ENCODE data around the gene NT5C1A. TPM values are rescaled to one million over a fixed set of nuclear protein-coding genes. Genes with fewer than 3 reads are reported as not detected.

The NT5C1A gene
- total and polyA plus RNA-seq, 5 donors: 5.7 to 44.8 (median 40.7) TPM

DNA sequence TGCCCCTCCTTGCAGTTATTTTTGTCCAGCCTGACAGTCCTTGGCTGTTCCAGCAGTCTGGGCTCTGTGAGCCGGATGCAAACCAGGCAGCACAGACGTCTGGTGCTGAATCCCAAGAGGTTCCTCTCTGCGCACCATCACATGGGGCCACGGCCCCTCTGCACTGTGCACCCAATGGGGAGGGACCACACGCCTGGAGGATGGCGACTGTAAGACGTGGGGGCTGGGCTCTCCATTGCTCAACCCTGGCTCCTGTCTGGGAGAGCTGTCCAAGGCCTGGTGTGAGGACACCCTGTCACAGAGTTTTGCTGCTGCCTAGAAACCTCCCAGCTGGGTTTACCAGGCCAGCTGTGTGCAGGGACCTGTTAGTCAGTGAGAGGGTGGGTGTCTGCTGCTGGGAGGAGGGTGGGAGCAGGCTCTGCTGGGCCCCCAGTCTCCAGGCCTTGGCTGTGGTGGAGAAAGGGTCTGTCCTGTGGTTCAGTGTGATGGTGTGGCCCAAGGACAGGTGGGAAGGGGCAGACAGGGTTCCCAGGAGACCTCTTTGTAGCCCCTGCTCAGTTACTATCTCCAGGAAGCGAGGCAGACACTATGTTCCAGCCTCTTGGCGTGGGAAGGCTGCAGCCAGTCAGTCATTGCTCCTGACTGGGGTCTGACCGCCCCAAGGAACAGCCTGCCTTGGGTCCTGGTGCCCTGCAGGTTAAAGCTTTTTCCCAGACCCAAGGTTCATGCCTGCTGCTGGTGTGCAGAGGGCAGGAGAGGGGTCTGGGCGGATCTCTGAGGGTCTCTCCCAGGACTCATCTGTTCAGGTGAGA, 46.2 kb downstream of the NT5C1A start:
- Histone ChIP-seq H3K9me3 (ENCODE audit: control insufficient read depth, low read length) (no peaks in the 10 kb centered on the region), H3K4me1 (ENCODE audit: control insufficient read depth, insufficient read depth, low read length) (peaks cover 20% of the 10 kb centered on the region), H3K27me3 (ENCODE audit: control insufficient read depth, insufficient read depth) (no peaks in the 10 kb centered on the region), H3K27ac (ENCODE audit: low read length) (peak overlapping the region; percentile 80), H3K4me3 (ENCODE audit: low read length) (no peak overlapping the region)
- intact Hi-C loops (cut with DNase I): no loop called here
- peak; percentile 92 to 96 (median 95) for DNase-seq
- peak; percentile 91 to 94 for ATAC-seq
- WGBS: 37% methylated on average over 11 of the region's 11 CpGs

DNA sequence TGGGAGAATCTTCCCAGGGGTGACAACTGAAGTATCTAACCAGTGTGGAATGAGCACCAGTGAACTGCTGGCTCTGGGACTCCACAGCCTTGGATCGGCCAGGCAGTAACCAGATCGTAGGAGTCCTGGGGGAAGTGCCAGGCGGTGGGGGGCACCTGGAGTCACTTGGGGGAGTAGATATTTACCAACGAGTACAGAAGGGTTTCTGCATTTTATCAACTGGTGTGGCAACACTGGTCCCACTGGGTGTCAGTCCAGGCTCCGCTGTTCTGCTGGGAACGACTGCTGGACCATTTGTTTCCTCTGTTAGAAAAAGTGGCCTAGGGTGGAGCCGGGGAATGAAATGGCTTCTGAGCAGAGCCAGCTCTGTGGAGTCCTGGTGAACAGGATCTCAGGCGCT, 46.9 kb downstream of the NT5C1A start:
- WGBS: 42% methylated on average over 8 of the region's 8 CpGs
- Histone ChIP-seq H3K27me3 (ENCODE audit: control insufficient read depth, insufficient read depth) (no peaks in the 10 kb centered on the region), H3K4me1 (ENCODE audit: control insufficient read depth, insufficient read depth, low read length) (peaks cover 20% of the 10 kb centered on the region), H3K27ac (ENCODE audit: low read length) (peak overlapping the region; percentile 63), H3K9me3 (ENCODE audit: control insufficient read depth, low read length) (no peaks in the 10 kb centered on the region), H3K4me3 (ENCODE audit: low read length) (no peak overlapping the region)
- intact Hi-C loops (cut with DNase I): no loop called here
- ATAC-seq (no peak), DNase-seq (peak in 1 of 3 donors; percentile 67)

DNA sequence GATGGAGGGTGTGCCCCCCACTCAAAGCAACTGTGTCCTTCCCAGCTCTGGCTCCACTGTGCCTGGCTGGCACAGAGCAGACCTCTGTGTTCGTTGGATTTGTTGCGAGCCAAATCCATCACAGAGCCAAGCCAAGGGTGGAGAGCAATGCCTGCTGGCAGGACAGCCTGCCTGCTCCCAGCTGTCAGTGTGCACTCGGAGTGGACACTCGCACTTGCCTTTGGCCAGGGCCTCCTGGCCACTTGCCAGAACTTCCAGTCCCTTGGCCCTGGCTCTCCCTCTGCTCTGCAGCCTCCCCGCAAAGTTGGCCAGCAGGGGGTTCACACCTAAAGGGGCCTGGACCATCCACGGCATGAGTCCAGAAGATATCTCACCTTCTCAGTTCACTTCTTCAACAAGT, 48.9 kb downstream of the NT5C1A start:
- Histone ChIP-seq H3K27ac (ENCODE audit: low read length) (peak overlapping the region; percentile 39), H3K4me1 (ENCODE audit: control insufficient read depth, insufficient read depth, low read length) (peaks cover 20% of the 10 kb centered on the region)

DNA sequence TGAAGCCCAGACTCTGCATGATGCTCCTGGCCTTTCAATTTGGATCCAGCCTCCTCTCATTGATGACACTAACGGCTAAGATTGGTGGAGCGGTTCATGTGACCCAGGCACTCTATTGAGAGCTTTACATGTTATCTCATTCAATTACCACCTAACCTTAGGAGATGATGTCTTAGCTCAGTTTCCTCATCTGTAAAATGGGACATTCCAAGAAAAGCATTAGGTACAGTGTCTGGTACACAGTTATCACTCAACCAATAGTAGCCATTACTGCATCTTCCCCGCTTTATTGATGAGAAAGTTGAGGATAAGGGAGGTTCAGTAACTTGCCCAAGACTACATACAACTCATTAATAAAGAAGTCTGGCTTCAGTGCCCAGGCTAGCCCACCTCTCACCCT, 49.5 kb downstream of the NT5C1A start:
- WGBS: 96% methylated on average over 3 of the region's 3 CpGs
- no peaks in the 10 kb centered on the region for H3K27me3 ChIP-seq (ENCODE audit: control insufficient read depth, insufficient read depth)
- H3K4me3 ChIP-seq (ENCODE audit: low read length): no peak overlapping the region
- H3K9me3 ChIP-seq (ENCODE audit: control insufficient read depth, low read length): no peaks in the 10 kb centered on the region
- ATAC-seq: no peak
- intact Hi-C loops (cut with DNase I): no loop called here
- peak overlapping the region; percentile 5 for H3K27ac ChIP-seq (ENCODE audit: low read length)
- peaks cover 20% of the 10 kb centered on the region for H3K4me1 ChIP-seq (ENCODE audit: control insufficient read depth, insufficient read depth, low read length)
- DNase-seq: no peak

More for the DNA sequence above, 48.9 kb downstream of the NT5C1A start:
- no peaks in the 10 kb centered on the region for H3K9me3 ChIP-seq (ENCODE audit: control insufficient read depth, low read length)
- ATAC-seq: peak; percentile 39 to 60
- 32% methylated on average over 6 of the region's 6 CpGs for WGBS
- peak; percentile 86 to 94 (median 93) for DNase-seq
- no peak overlapping the region for H3K4me3 ChIP-seq (ENCODE audit: low read length)
- no peaks in the 10 kb centered on the region for H3K27me3 ChIP-seq (ENCODE audit: control insufficient read depth, insufficient read depth)
- intact Hi-C loops (cut with DNase I): no loop called here

DNA sequence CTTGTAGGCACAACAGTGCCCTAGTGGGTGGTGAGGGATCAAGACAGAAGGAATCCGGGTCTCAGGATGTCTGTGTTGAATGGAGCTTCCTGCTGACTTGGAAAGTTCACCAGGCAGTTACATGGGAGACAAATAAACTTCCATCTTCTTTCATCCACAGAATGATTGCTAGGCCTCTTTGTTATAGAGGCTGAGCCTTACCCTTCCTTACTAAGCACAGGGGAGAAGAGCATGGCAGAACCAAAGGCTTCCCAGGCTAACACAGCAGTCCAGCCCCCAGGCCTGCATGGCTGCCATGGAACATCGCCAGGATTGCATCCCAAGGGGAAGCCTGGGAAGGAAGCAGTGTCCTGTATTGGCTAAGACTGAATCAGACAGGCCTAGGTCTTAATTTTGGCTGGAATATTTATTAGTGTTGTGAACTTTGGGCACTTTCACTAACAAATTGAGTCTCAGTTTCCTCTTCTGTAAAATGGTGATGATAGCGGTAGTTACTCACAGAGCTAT, 51.2 kb downstream of the NT5C1A start:
- Histone ChIP-seq H3K9me3 (ENCODE audit: control insufficient read depth, low read length) (no peaks in the 10 kb centered on the region), H3K27me3 (ENCODE audit: control insufficient read depth, insufficient read depth) (no peaks in the 10 kb centered on the region), H3K4me1 (ENCODE audit: control insufficient read depth, insufficient read depth, low read length) (peaks cover 12% of the 10 kb centered on the region), H3K27ac (ENCODE audit: low read length) (no peak overlapping the region), H3K4me3 (ENCODE audit: low read length) (no peak overlapping the region)
- DNase-seq (peak; percentile 56 to 81 (median 77)), ATAC-seq (no peak)
- 77% methylated on average over 3 of the region's 3 CpGs for WGBS
- intact Hi-C loops (cut with DNase I): no loop called here

DNA sequence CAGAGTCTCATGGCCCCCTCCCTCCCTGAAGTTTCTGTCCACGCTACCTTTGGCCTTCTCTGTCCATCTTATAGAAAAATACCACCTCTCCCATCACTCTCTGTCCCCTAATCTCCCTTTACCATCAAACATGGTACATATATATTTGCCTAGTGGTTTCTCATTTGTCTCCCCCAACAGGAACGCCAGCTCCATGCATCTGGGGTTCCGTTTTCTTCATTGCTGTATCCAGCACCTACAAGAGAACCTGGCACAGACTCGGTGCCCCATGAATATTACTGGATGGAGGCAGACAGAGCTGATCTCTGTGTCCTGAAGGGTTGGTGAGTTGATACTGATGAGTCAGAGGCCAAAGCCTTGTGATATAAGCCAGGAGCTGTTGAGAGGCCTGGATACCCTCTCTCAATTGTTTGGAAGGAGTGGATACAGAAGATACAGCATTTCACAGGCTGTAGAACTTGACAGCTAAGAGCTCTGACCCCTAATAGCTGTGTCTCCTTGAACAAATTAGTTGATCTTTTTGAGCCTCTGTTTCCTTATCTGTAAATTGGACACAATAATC, 54.3 kb downstream of the NT5C1A start:
- intact Hi-C loops (cut with DNase I): loop anchor here in 1 of 4 donors (10.0 kb wide), 1 partner anchor 97 kb away; no protein-coding TSS in a partner anchor
- WGBS: 82% methylated on average over 4 of the region's 4 CpGs
- Histone ChIP-seq H3K4me3 (ENCODE audit: low read length) (no peak overlapping the region), H3K27ac (ENCODE audit: low read length) (no peak overlapping the region), H3K4me1 (ENCODE audit: control insufficient read depth, insufficient read depth, low read length) (no peaks in the 10 kb centered on the region), H3K9me3 (ENCODE audit: control insufficient read depth, low read length) (no peaks in the 10 kb centered on the region), H3K27me3 (ENCODE audit: control insufficient read depth, insufficient read depth) (no peaks in the 10 kb centered on the region)
- ATAC-seq (peak in 1 of 2 donors; percentile 8), DNase-seq (no peak)

DNA sequence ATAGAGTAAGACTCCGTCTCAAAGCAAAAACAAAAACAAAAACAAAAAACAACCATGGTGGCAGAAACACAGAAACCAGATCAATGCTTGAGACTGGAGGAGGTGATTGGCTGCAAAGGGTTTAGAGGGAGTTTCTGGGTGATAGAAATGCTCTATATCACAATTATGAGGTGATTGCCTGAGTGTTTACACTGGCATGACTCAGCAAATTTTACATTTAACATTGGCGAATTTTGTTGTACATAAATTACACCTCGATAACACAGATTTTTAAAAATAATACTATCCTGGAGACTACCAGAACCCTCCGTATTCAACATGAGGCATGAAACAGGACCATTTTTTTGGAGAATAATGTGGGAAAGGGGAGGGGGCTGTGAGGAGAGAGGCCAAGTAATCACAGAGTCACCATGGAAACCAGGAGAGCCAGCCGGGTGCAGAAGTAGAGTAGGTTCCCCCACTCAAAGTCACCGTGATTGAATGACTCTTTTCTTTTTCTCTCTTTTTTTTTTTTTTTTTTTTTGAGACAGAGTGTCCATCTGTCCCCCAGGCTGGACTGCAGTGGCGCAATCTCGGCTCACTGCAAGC, 56.7 kb downstream of the NT5C1A start:
- WGBS: 76% methylated on average over 8 of the region's 8 CpGs
- no peaks in the 10 kb centered on the region for H3K4me1 ChIP-seq (ENCODE audit: control insufficient read depth, insufficient read depth, low read length)
- ATAC-seq (no peak), DNase-seq (no peak)
- H3K4me3 ChIP-seq (ENCODE audit: low read length): no peak overlapping the region
- no peak overlapping the region for H3K27ac ChIP-seq (ENCODE audit: low read length)
- H3K9me3 ChIP-seq (ENCODE audit: control insufficient read depth, low read length): no peaks in the 10 kb centered on the region
- no peaks in the 10 kb centered on the region for H3K27me3 ChIP-seq (ENCODE audit: control insufficient read depth, insufficient read depth)
- intact Hi-C loops (cut with DNase I): loop anchor here in 1 of 4 donors (10.0 kb wide), 1 partner anchor 100 kb away; no protein-coding TSS in a partner anchor

DNA sequence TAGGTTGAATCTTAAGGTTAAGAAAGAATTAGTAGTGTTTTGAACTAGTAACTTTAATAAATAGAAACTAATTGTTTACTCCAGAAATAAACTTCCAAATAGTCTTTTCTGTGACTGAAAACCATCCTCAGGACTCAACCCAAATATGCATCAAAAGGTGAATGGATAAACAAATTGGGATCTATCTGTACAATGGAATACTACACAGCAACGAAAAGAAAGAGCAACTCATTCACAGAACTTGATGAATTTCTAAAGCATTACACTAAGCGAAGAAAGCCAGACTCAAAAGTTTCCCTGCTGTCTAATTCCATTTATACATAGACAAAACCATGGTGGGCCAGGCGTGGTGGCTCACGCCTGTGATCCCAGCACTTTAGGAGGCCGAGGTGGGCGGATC, 57.4 kb downstream of the NT5C1A start:
- Histone ChIP-seq H3K27me3 (ENCODE audit: control insufficient read depth, insufficient read depth) (no peaks in the 10 kb centered on the region), H3K27ac (ENCODE audit: low read length) (no peak overlapping the region), H3K9me3 (ENCODE audit: control insufficient read depth, low read length) (no peaks in the 10 kb centered on the region), H3K4me3 (ENCODE audit: low read length) (no peak overlapping the region), H3K4me1 (ENCODE audit: control insufficient read depth, insufficient read depth, low read length) (no peaks in the 10 kb centered on the region)
- 94% methylated on average over 6 of the region's 6 CpGs for WGBS
- peak in 1 of 3 donors; percentile 15 for DNase-seq
- intact Hi-C loops (cut with DNase I): loop anchor here in 1 of 4 donors (5.0 to 10.0 kb wide), 2 partner anchors 38 to 100 kb away; no protein-coding TSS in a partner anchor
- no peak for ATAC-seq

DNA sequence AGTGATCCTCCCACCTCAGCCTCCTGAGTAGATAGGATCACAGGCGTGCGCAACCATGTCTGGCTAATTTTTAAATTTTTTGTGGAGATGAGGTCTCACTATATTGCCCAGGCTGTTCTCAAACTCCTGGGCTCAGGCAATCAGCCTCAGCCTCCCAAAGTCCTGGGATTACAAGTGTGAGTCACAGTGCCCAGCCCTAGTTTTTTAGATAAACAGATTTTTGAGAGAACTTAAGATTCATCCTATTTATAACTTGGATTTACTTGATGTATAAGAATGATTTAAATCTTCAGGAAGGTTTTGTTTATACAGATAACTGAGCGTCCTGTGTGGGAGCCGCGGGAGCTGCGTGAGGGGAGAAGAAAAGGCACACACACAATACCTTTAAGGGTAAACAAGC, 58.7 kb downstream of the NT5C1A start:
- DNase-seq (peak in 1 of 3 donors; percentile 10), ATAC-seq (no peak)
- H3K27ac ChIP-seq (ENCODE audit: low read length): no peak overlapping the region
- H3K27me3 ChIP-seq (ENCODE audit: control insufficient read depth, insufficient read depth): no peaks in the 10 kb centered on the region
- WGBS: 73% methylated on average over 6 of the region's 6 CpGs
- intact Hi-C loops (cut with DNase I): loop anchor here in 1 of 4 donors (5.0 to 10.0 kb wide), 2 partner anchors 39 to 102 kb away; no protein-coding TSS in a partner anchor
- no peak overlapping the region for H3K4me3 ChIP-seq (ENCODE audit: low read length)
- H3K4me1 ChIP-seq (ENCODE audit: control insufficient read depth, insufficient read depth, low read length): no peaks in the 10 kb centered on the region
- H3K9me3 ChIP-seq (ENCODE audit: control insufficient read depth, low read length): no peaks in the 10 kb centered on the region

DNA sequence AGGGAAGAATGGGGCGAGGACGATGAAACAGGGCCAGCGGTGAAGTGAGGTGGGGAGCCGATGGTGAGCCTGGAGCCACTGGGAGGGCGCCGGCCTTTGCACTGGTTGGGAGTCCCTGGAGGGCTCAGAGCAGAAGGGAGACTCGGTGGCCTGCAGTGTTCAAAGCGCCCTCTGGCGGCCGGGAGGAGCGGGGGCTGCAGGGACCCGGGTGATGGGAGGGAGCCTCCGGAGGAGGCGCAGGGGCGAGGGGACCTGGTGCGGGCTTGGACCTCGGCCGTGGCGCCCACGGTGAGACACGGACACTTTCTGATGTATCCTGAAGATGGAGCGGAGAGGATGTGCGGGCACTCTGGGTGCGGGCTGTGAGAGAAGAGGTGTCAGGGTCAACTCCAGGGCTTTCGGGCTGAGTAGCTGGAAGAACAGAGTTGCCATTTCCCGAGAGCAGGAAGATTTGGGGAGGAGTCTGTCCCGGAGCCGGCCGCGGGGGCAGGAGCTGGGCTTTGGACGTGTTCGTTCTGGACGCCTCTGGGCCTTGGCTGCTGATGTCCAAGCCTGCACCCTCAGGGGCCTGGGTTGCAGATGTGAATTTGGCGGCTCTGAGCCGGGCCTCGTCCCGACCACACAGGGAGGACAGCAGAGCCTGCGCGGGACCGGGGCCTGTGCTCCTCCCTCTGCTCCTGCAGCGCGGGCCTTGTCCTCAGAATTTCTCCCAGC, 62.1 kb downstream of the NT5C1A start:
- 24% methylated on average over 42 of the region's 42 CpGs for WGBS
- no peak overlapping the region for H3K4me3 ChIP-seq (ENCODE audit: low read length)
- H3K4me1 ChIP-seq (ENCODE audit: control insufficient read depth, insufficient read depth, low read length): no peaks in the 10 kb centered on the region
- no peak overlapping the region for H3K27ac ChIP-seq (ENCODE audit: low read length)
- ATAC-seq (peak; percentile 87 to 93), DNase-seq (peak; percentile 84 to 94 (median 93))
- H3K27me3 ChIP-seq (ENCODE audit: control insufficient read depth, insufficient read depth): no peaks in the 10 kb centered on the region
- H3K9me3 ChIP-seq (ENCODE audit: control insufficient read depth, low read length): no peaks in the 10 kb centered on the region
- intact Hi-C loops (cut with DNase I): loop anchor here (2.0 to 10.0 kb wide), 5 partner anchors 43 to 185 kb away; no protein-coding TSS in a partner anchor
